Stomach (tissue), 9 donors: ENCODE data around the gene ZFAND4. TPM values are rescaled to one million over a fixed set of nuclear protein-coding genes. Genes with fewer than 3 reads are reported as not detected.

ENCODE experiments used
- DNase-seq, 2 donors: peaks; one replicate each; pipeline versions ENCODE4 v3.0.0 to v3.0.0-alpha.2; 2013 to 2019
- H3K27ac ChIP-seq, 5 donors: fragments of 200-600 bp in 4 of 5; sonication (generic) in 4 of 5; one replicate each; pipeline ENCODE4 v1.5.1; 2013 to 2019; ENCODE audit warnings: mild to moderate bottlenecking in 1 of 5, moderate library complexity in 1 of 5
- H3K27me3 ChIP-seq, 3 donors: fragments of 200-600 bp; sonication (generic); one replicate each; pipeline ENCODE4 v1.5.1; 2017 to 2019; ENCODE audit warnings: mixed run types in 1 of 3
- H3K36me3 ChIP-seq, 4 donors: fragments of 200-600 bp; sonication (generic); 1 replicate in 3 of 4; 2 replicates in 1 of 4; pipeline ENCODE4 v1.5.1; 2016 to 2019
- H3K4me1 ChIP-seq, 4 donors: fragments of 200-600 bp; sonication (generic); one replicate each; pipeline ENCODE4 v1.5.1; 2016 to 2019
- H3K4me3 ChIP-seq, 4 donors: fragments of 200-600 bp; sonication (generic) in 3 of 4; one replicate each; pipeline ENCODE4 v1.5.1; 2016 to 2019; ENCODE audit warnings: mild to moderate bottlenecking in 1 of 4
- H3K9me3 ChIP-seq, 4 donors: fragments of 200-600 bp; sonication (generic); one replicate each; pipeline ENCODE4 v1.5.1; 2016 to 2019
- CTCF ChIP-seq, 7 experiments: fragments of 450-650 bp in 4 of 7; fragments of 200-600 bp in 3 of 7; sonication (generic) in 3 of 7; IDR thresholded peaks; one replicate each; pipeline ENCODE4 v1.5.1; 2016 to 2019; ENCODE audit warnings: antibody characterized with exemption in 7 of 7, control low read depth in 2 of 7, mild to moderate bottlenecking in 1 of 7
- EP300 ChIP-seq: sonication (generic); formaldehyde crosslinking; IDR thresholded peaks from one replicate; pipeline ENCODE4 v1.6.1; 2017; ENCODE audit warnings: antibody characterized with exemption
- POLR2A ChIP-seq, 4 donors: fragments of 450-650 bp; IDR thresholded peaks; one replicate each; pipeline ENCODE4 v1.6.1; 2016; ENCODE audit warnings: antibody characterized with exemption in 4 of 4, control low read depth in 2 of 4, mild to moderate bottlenecking in 1 of 4, moderate library complexity in 1 of 4
- POLR2AphosphoS5 ChIP-seq, 3 donors: sonication (generic); formaldehyde crosslinking; IDR thresholded peaks; one replicate each; pipeline ENCODE4 v1.6.1; 2016; ENCODE audit warnings: antibody characterized with exemption in 3 of 3
- WGBS, 5 donors: extraction: QIAGEN DNeasy Blood & Tissue Kit in 3 of 5; methylation state at CpG; one replicate each; pipeline versions ENCODE4 v1.1.5 to v1.1.7; 2013 to 2018; 5-methylcytosine and 5-hydroxymethylcytosine counted together
- intact Hi-C: fragments of 100-400 bp; cut with DNase I; formaldehyde crosslinking; loops from one replicate; pipeline ENCODE4 v1.15.1; 2023; ENCODE audit warnings: low total_unique reads
- polyA plus RNA-seq, 3 donors: library from polyadenylated mRNA; stranded (reverse); fragments of 200-250 nt; gene quantifications; one replicate each; pipeline ENCODE4 v1.2.3, GENCODE V29; 2013
- total RNA-seq, 5 donors: library from RNA; depleted of rRNA; stranded (reverse); fragments of >200 nt; gene quantifications; one replicate each; pipeline versions ENCODE4 v1.1.0 to v1.2.3, GENCODE V29; 2014 to 2016
- donor health status: healthy with polysubstance abuse.
- donor health status: Bipolar disorder and iron deficiency.
- donor health status: healthy.

Gene ZFAND4
- total and polyA plus RNA-seq, 8 donors = 3.2 to 179 (median 7.0) TPM

DNA sequence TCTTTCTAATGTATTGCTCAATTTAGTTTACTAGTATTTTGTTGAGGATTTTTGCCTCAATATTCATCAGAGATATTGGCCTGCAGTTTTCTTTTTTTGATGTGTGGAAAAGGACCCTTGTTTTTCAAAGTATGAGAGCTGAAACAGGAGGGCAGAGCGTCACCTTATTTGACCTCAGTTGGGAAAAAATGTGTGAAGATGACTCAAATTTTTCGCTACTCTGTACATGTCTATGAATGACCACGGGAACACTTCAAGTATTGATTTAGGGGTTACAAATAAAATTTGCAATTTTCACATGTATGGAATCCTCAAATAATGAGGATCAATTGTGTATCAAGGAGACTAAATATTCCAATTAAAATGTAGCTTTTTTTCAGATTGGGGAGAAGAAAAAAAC lies 103.1 kb downstream of the ZFAND4 start:
- Histone ChIP-seq H3K4me1 (no peaks in the 10 kb centered on the region), H3K27me3 (no peaks in the 10 kb centered on the region), H3K4me3 (no peak overlapping the region), H3K36me3 (no peaks in the 10 kb centered on the region), H3K27ac (no peak overlapping the region), H3K9me3 (no peaks in the 10 kb centered on the region)
- TF ChIP-seq CTCF (IDR thresholded peaks at IDR 0.05) = no peak
- TF ChIP-seq POLR2A (IDR thresholded peaks at IDR 0.05) = no peak
- TF ChIP-seq EP300 = no peak
- no peak for TF ChIP-seq POLR2AphosphoS5 (IDR thresholded peaks at IDR 0.05)
- intact Hi-C loops = no loop called here
- 85 to 96% (median 93%) methylated on average over 3 of the region's 3 CpGs for WGBS, 5 donors
- no peak for DNase-seq

GRCh38 chr10:45566415-45566814 lies 106.2 kb downstream of the ZFAND4 start:
- Histone ChIP-seq H3K4me3 (no peak overlapping the region), H3K27ac (no peak overlapping the region), H3K9me3 (no peaks in the 10 kb centered on the region), H3K4me1 (no peaks in the 10 kb centered on the region), H3K36me3 (no peaks in the 10 kb centered on the region), H3K27me3 (no peaks in the 10 kb centered on the region)
- no peak for DNase-seq
- intact Hi-C loops = no loop called here
- WGBS, 5 donors = 90 to 97% (median 92%) methylated on average over 3 of the region's 3 CpGs
- no peak for TF ChIP-seq EP300
- TF ChIP-seq POLR2A (IDR thresholded peaks at IDR 0.05) = no peak
- TF ChIP-seq POLR2AphosphoS5 (IDR thresholded peaks at IDR 0.05) = no peak
- no peak for TF ChIP-seq CTCF (IDR thresholded peaks at IDR 0.05)

Other genes with a start within 250 kb of the ZFAND4 start
- gene WASHC2C, start 54.5 kb upstream of the ZFAND4 start, total RNA-seq = 10 to 100 TPM; 25.0 to 73.9 (median 31.9) TPM
- gene WASHC2C, start 54.5 kb upstream of the ZFAND4 start, polyA plus RNA-seq = 10 to 100 TPM in 2 of 3 donors, 1 to 10 TPM in 1; 9.5 to 14.8 (median 13.2) TPM
- 100 to 1,000 TPM in 1 of 5 donors, 10 to 100 TPM in 2, 1 to 10 TPM in 2; 9.4 to 195 (median 44.8) TPM for gene AGAP4, start 174.7 kb upstream of the ZFAND4 start, total RNA-seq
- 10 to 100 TPM in 1 of 3 donors, 1 to 10 TPM in 2; 4.0 to 18.2 (median 8.7) TPM for gene AGAP4, start 174.7 kb upstream of the ZFAND4 start, polyA plus RNA-seq